H1 (cell line): ENCODE results near the gene CACNA1B. TPM values are rescaled to one million over a fixed set of nuclear protein-coding genes. Genes with fewer than 3 reads are reported as not detected.
A peak's percentile ranks its signal among the peaks of the same experiment; 100 is the strongest.

Experiments
- CTCF ChIA-PET: fragments of 300-600 bp; sonication (Branson Sonifier 250); formaldehyde crosslinking; loops from one replicate; lab custom pipeline; 2021; ENCODE audit not compliant: partially characterized antibody; lab: Charles Lee
- POLR2A ChIA-PET: fragments of 300-600 bp; sonication (Branson Sonifier 250); formaldehyde crosslinking; loops from one replicate; lab custom pipeline; 2021; ENCODE audit warnings: inconsistent platforms; ENCODE audit not compliant: partially characterized antibody; lab: Charles Lee
- DNase-seq, 2 experiments: peaks; one replicate each; pipeline versions ENCODE4 v3.0.0 to v3.0.0-alpha.2; 2010 to 2022; ENCODE audit warnings: low spot score in 2 of 2, low read depth in 1 of 2, mixed read lengths in 1 of 2
- FAIRE-seq: peaks from 2 replicates; lab custom pipeline; 2011; peaks lifted over from hg19 to GRCh38; lab: Jason Lieb, UNC
- H2AFZ ChIP-seq: 2 replicates; pipeline ENCODE4 v1.8.1; 2012; ENCODE audit warnings: low read length, inconsistent platforms
- H2AK5ac ChIP-seq: 2 replicates; pipeline ENCODE4 v1.6.1; 2013; ENCODE audit warnings: low read depth, low read length
- H2BK120ac ChIP-seq: replicated peaks from 2 replicates; pipeline ENCODE3; 2013; ENCODE audit warnings: low read depth, low read length, inconsistent platforms
- H2BK12ac ChIP-seq: 2 replicates; pipeline ENCODE4 v1.6.1; 2013; ENCODE audit warnings: low read depth, low read length
- H2BK15ac ChIP-seq: 2 replicates; pipeline ENCODE4 v1.6.1; 2013; ENCODE audit warnings: low read length
- H2BK20ac ChIP-seq: 2 replicates; pipeline ENCODE4 v1.6.1; 2013; ENCODE audit warnings: low read length
- H2BK5ac ChIP-seq: 2 replicates; pipeline ENCODE4 v1.6.1; 2013; ENCODE audit warnings: low read depth, low read length
- H3K14ac ChIP-seq: 2 replicates; pipeline ENCODE4 v1.6.1; 2013; ENCODE audit warnings: inconsistent platforms; ENCODE audit not compliant: insufficient read length
- H3K18ac ChIP-seq: 2 replicates; pipeline ENCODE4 v1.6.1; 2013; ENCODE audit warnings: low read length; ENCODE audit errors: extremely low read depth
- H3K23ac ChIP-seq: 2 replicates; pipeline ENCODE4 v1.6.1; 2013; ENCODE audit warnings: inconsistent platforms; ENCODE audit not compliant: insufficient read length
- H3K23me2 ChIP-seq: 2 replicates; pipeline ENCODE4 v1.6.1; 2013; ENCODE audit warnings: low read depth, low read length
- H3K27ac ChIP-seq: 2 replicates; pipeline ENCODE4 v1.6.1; 2011; ENCODE audit warnings: low read depth, low read length, inconsistent platforms
- H3K27me3 ChIP-seq, 4 experiments: replicated peaks in 1 of 4; 1 replicate in 1 of 4; 2 replicates in 3 of 4; pipeline versions ENCODE4 v1.6.1 to v1.8.1; 2011 to 2013; ENCODE audit warnings: low read length in 3 of 4, mild to moderate bottlenecking in 3 of 4, inconsistent platforms in 2 of 4, mixed read lengths in 2 of 4, moderate library complexity in 1 of 4; ENCODE audit not compliant: control insufficient read depth in 3 of 4, insufficient read depth in 3 of 4; ENCODE audit errors: extremely low read depth in 1 of 4
- H3K36me3 ChIP-seq, 4 experiments: 2 replicates each; pipeline versions ENCODE4 v1.6.1 to v1.8.1; 2011 to 2013; ENCODE audit warnings: mild to moderate bottlenecking in 4 of 4, low read length in 3 of 4, moderate library complexity in 2 of 4, control low read depth in 1 of 4, inconsistent platforms in 1 of 4; ENCODE audit not compliant: insufficient read depth in 4 of 4, control insufficient read depth in 2 of 4
- H3K4ac ChIP-seq: replicated peaks from 2 replicates; pipeline ENCODE3; 2013; ENCODE audit warnings: low read length, low read depth, mixed read lengths, inconsistent platforms; ENCODE audit not compliant: insufficient read length
- H3K4me1 ChIP-seq, 4 experiments: replicated peaks in 1 of 4; 1 replicate in 1 of 4; 2 replicates in 3 of 4; pipeline versions ENCODE4 v1.6.1 to v1.8.1; 2011 to 2013; ENCODE audit warnings: low read length in 3 of 4, inconsistent platforms in 2 of 4, mixed read lengths in 1 of 4; ENCODE audit not compliant: insufficient read depth in 4 of 4, control insufficient read depth in 3 of 4
- H3K4me2 ChIP-seq, 2 experiments: 2 replicates each; pipeline versions ENCODE4 v1.6.1 to v1.8.1; 2011 to 2013; ENCODE audit warnings: low read depth in 2 of 2, low read length in 2 of 2, control low read depth in 1 of 2, inconsistent platforms in 1 of 2, mild to moderate bottlenecking in 1 of 2; ENCODE audit not compliant: insufficient read depth in 1 of 2
- H3K4me3 ChIP-seq, 4 experiments: fragments of 200-600, 300-600 bp in 1 of 4; sonication (generic), shearing (Covaris generic), sonication (Bioruptor Twin) in 1 of 4; 2 replicates each; pipeline versions ENCODE4 v1.5.1 to v1.8.1; 2011 to 2016; ENCODE audit warnings: low read length in 4 of 4, low read depth in 3 of 4, control low read depth in 2 of 4, inconsistent platforms in 2 of 4, mild to moderate bottlenecking in 2 of 4, mixed read lengths in 1 of 4, moderate library complexity in 1 of 4; ENCODE audit not compliant: insufficient read depth in 2 of 4; ENCODE audit errors: extremely low read depth in 1 of 4
- H3K56ac ChIP-seq: replicated peaks from 2 replicates; pipeline ENCODE3; 2013; ENCODE audit warnings: low read depth, mild to moderate bottlenecking, mixed read lengths, low read length, inconsistent platforms; ENCODE audit not compliant: insufficient read length
- H3K79me1 ChIP-seq: 2 replicates; pipeline ENCODE4 v1.6.1; 2013; ENCODE audit warnings: low read depth, low read length, control low read depth
- H3K79me2 ChIP-seq, 2 experiments: 2 replicates each; pipeline versions ENCODE4 v1.6.1 to v1.8.1; 2012 to 2013; ENCODE audit warnings: low read length in 2 of 2, mild to moderate bottlenecking in 2 of 2, inconsistent platforms in 1 of 2; ENCODE audit not compliant: insufficient read depth in 2 of 2, control insufficient read depth in 1 of 2
- H3K9ac ChIP-seq, 4 experiments: replicated peaks in 1 of 4; 1 replicate in 1 of 4; 2 replicates in 3 of 4; pipeline versions ENCODE4 v1.6.1 to v1.8.1; 2011 to 2013; ENCODE audit warnings: low read depth in 3 of 4, low read length in 3 of 4, control low read depth in 2 of 4, mild to moderate bottlenecking in 2 of 4, moderate library complexity in 2 of 4, inconsistent platforms in 1 of 4; ENCODE audit errors: extremely low read depth in 1 of 4
- H3K9me3 ChIP-seq, 2 experiments: 2 replicates each; pipeline versions ENCODE4 v1.6.1 to v1.8.1; 2012 to 2013; ENCODE audit warnings: mild to moderate bottlenecking in 2 of 2, moderate library complexity in 2 of 2, control low read depth in 1 of 2, inconsistent platforms in 1 of 2, low read depth in 1 of 2, low read length in 1 of 2, mixed read lengths in 1 of 2; ENCODE audit not compliant: insufficient read depth in 2 of 2
- H4K20me1 ChIP-seq, 2 experiments: replicated peaks in 1 of 2; 2 replicates each; pipeline versions ENCODE3 to v1.8.1; 2011 to 2013; ENCODE audit warnings: inconsistent platforms in 2 of 2, low read length in 2 of 2, mild to moderate bottlenecking in 1 of 2; ENCODE audit not compliant: insufficient read depth in 2 of 2, control insufficient read depth in 1 of 2
- H4K5ac ChIP-seq: 2 replicates; pipeline ENCODE4 v1.6.1; 2013; ENCODE audit warnings: low read length, low read depth, mixed read lengths, inconsistent platforms; ENCODE audit not compliant: insufficient read length
- H4K8ac ChIP-seq: 2 replicates; pipeline ENCODE4 v1.8.0; 2013; ENCODE audit warnings: mild to moderate bottlenecking, moderate library complexity, low read length, inconsistent platforms; ENCODE audit not compliant: insufficient read depth; ENCODE audit errors: extremely low read depth
- H4K91ac ChIP-seq: replicated peaks from 2 replicates; pipeline ENCODE3; 2013; ENCODE audit warnings: low read length, mixed read lengths, inconsistent platforms; ENCODE audit not compliant: insufficient read length
- BCL11A ChIP-seq, 2 experiments: IDR thresholded peaks; one replicate each; pipeline ENCODE4 v1.6.1; 2011; ENCODE audit warnings: low read depth in 2 of 2, low read length in 2 of 2, mild to moderate bottlenecking in 2 of 2
- CBX5 ChIP-seq: fragments of 300-800, 300-1000 bp; sonication (generic); IDR thresholded peaks from 2 replicates; pipeline ENCODE4 v1.7.1; 2016; ENCODE audit warnings: antibody characterized with exemption, low read length, low read depth
- E2F6 ChIP-seq: IDR thresholded peaks from 2 replicates; pipeline ENCODE4 v1.6.1; 2012; ENCODE audit warnings: inconsistent platforms
- HDAC2 ChIP-seq, 2 experiments: fragments of 300-600 bp in 1 of 2; sonication (generic) in 1 of 2; IDR thresholded peaks; 2 replicates each; pipeline ENCODE4 v1.6.1; 2011 to 2012; ENCODE audit warnings: low read depth in 2 of 2, low read length in 2 of 2, mild to moderate bottlenecking in 2 of 2, moderate library complexity in 2 of 2, borderline replicate concordance in 1 of 2, inconsistent platforms in 1 of 2
- MAFK ChIP-seq: IDR thresholded peaks from 2 replicates; pipeline ENCODE4 v1.6.1; 2012; ENCODE audit warnings: low read depth, mild to moderate bottlenecking, improper control_type of control experiment, low read length
- POLR2A ChIP-seq, 2 experiments: IDR thresholded peaks; 1 replicate in 1 of 2; 2 replicates in 1 of 2; pipeline ENCODE4 v1.6.1; 2011; ENCODE audit warnings: low read depth in 2 of 2, low read length in 2 of 2, mild to moderate bottlenecking in 2 of 2; ENCODE audit errors: control extremely low read depth in 1 of 2
- RBBP5 ChIP-seq: IDR thresholded peaks from 2 replicates; pipeline ENCODE4 v1.7.1; 2012; ENCODE audit warnings: low read depth, mild to moderate bottlenecking, inconsistent platforms, low read length, moderate library complexity, borderline replicate concordance
- RFX5 ChIP-seq: IDR thresholded peaks from 2 replicates; pipeline ENCODE4 v1.6.1; 2011; ENCODE audit warnings: low read depth, low read length, improper control_type of control experiment, borderline replicate concordance
- RXRA ChIP-seq: IDR thresholded peaks from 2 replicates; pipeline ENCODE4 v1.6.1; 2011; ENCODE audit warnings: low read depth, mild to moderate bottlenecking, low read length, moderate library complexity; ENCODE audit not compliant: insufficient read depth
- SRF ChIP-seq: IDR thresholded peaks from 2 replicates; pipeline ENCODE4 v1.6.1; 2011; ENCODE audit warnings: mild to moderate bottlenecking, low read depth, low read length, moderate library complexity
- YY1 ChIP-seq: IDR thresholded peaks from 2 replicates; pipeline ENCODE4 v1.6.1; 2011; ENCODE audit warnings: low read depth, mild to moderate bottlenecking, low read length
- ZNF274 ChIP-seq: IDR thresholded peaks from 2 replicates; pipeline ENCODE4 v1.7.0; 2012; ENCODE audit warnings: low read length, borderline replicate concordance; ENCODE audit errors: extremely low read depth
- WGBS, 2 experiments: shearing (Covaris generic) in 1 of 2; methylation state at CpG; one replicate each; pipeline versions ENCODE4 v1.1.6 to v1.1.7; 2013 to 2015; ENCODE audit warnings: low lambda C conversion rate in 2 of 2, mixed read lengths in 2 of 2, inconsistent platforms in 1 of 2, low coverage in 1 of 2, missing lambda C conversion rate in 1 of 2; ENCODE audit not compliant: insufficient replicate concordance in 2 of 2, insufficient coverage in 1 of 2, insufficient read length in 1 of 2; ENCODE audit errors: extremely low coverage in 1 of 2, missing lambda C conversion rate in 1 of 2; 5-methylcytosine and 5-hydroxymethylcytosine counted together
- polyA plus RNA-seq, 7 experiments: library from polyadenylated mRNA; depleted of rRNA in 3 of 7; stranded (reverse) in 5 of 7; unstranded in 2 of 7; fragments of >200 nt in 5 of 7; fragments of 200-250 nt in 2 of 7; gene quantifications; 1 replicate in 5 of 7; 2 replicates in 1 of 7; 4 replicates in 1 of 7; pipeline versions ENCODE4 v1.2.1 to v1.2.3, GENCODE V29; 2011 to 2013; ENCODE audit warnings: missing spikeins in 2 of 7, mixed read lengths in 2 of 7
- total RNA-seq: library from RNA; stranded (reverse); fragmentation: NEBNext Ultra II Directional; extraction: Animal tissue kit (Norgen Biotek cat#: 25700); gene quantifications from 2 replicates; pipeline ENCODE4 v1.2.1, GENCODE V29; 2021

CACNA1B gene
- total and polyA plus RNA-seq, 2 of the 8 experiments (the other 6 are each of a cell fraction or from before 2014, with no cell fraction given), result 1.5 to 5.7 TPM

- ChIA-PET CTCF (interaction anchor here (0.7 to 2.0 kb wide), 18 partner anchors 9 to 592 kb away, joined by 3 to 11 read pairs (median 3); no protein-coding TSS in a partner anchor), POLR2A (interaction anchor here (1.6 kb wide), 1 partner anchor 15 kb away, joined by 3 read pairs; no protein-coding TSS in a partner anchor)
- Histone ChIP-seq H3K27ac (no peak overlapping the region), H3K4me3 (no peak overlapping the region), H3K18ac (no peak overlapping the region), H3K79me2 (no peaks in the 10 kb centered on the region), H3K4me2 (no peak overlapping the region), H2BK20ac (no peak overlapping the region), H2BK5ac (no peak overlapping the region), H3K9ac (no peak overlapping the region), H2AK5ac (no peak overlapping the region), H3K27me3 (no peaks in the 10 kb centered on the region), H3K4me1 (no peaks in the 10 kb centered on the region; a peak in 1 of 7 replicates), H4K91ac (no peak overlapping the region), H3K4ac (no peak overlapping the region), H3K23me2 (no peaks in the 10 kb centered on the region), H3K56ac (no peak overlapping the region), H3K23ac (no peak overlapping the region), H2BK12ac (no peak overlapping the region), H2BK15ac (no peak overlapping the region), H3K79me1 (no peaks in the 10 kb centered on the region), H4K8ac (no peak overlapping the region), H4K5ac (no peak overlapping the region), H2AFZ (no peak overlapping the region), H3K14ac (no peak overlapping the region), H3K9me3 (peaks cover 25 to 97% of the 10 kb centered on the region in 2 experiments; a peak in 3 of 4 replicates), H2BK120ac (no peak overlapping the region), H4K20me1 (peaks cover 0 to 4% of the 10 kb centered on the region in 2 experiments), H3K36me3 (no peaks in the 10 kb centered on the region)
- FAIRE-seq, result no peak
- DNase-seq, result peak in 1 of 2 experiments; percentile 27
- WGBS, 2 experiments, result 91% methylated on average over 14 of the region's 16 CpGs; no CpG with 5 or more reads in 1 of the 2 experiments
- TF ChIP-seq POLR2A (IDR thresholded peaks at IDR 0.05; ENCODE audit: control extremely low read depth in 1 of 2, low read depth in 2 of 2, low read length in 2 of 2) (no peak), MAFK (no peak), CBX5 (no peak), SRF (no peak), RBBP5 (no peak), YY1 (no peak), RXRA (no peak), RFX5 (no peak), HDAC2 (IDR thresholded peaks at IDR 0.05; ENCODE audit: borderline replicate concordance in 1 of 2, low read depth in 2 of 2, low read length in 2 of 2) (no peak), E2F6 (no peak), ZNF274 (no peak), BCL11A (IDR thresholded peaks at IDR 0.05; ENCODE audit: low read depth in 2 of 2, low read length in 2 of 2) (no peak)
These were observed 224.1 kb downstream of the CACNA1B start for GRCh38 chr9:138101444-138102234.
